Naive thymus-derived CD8-positive, alpha-beta T cell (primary cell): Measurements from ENCODE around the gene KANSL1. TPM values are rescaled to one million over a fixed set of nuclear protein-coding genes. Genes with fewer than 3 reads are reported as not detected.

Experiments used
- ATAC-seq, 2 donors: fragments of 150-1000 bp; cut with Tn5 transposase in 1 of 2; sonication (Bioruptor Pico), chemical (Tn5 transposase) in 1 of 2; 1 replicate in 1 of 2; 2 replicates in 1 of 2; pipeline ENCODE4 v1.10.0; 2021; ENCODE audit warnings: mild to moderate bottlenecking in 2 of 2, moderate library complexity in 2 of 2
- POLR2A ChIA-PET: fragments of 350-600 bp; sonication (Branson Sonifier 250); formaldehyde crosslinking; loops from one replicate; lab custom pipeline; 2021; ENCODE audit warnings: antibody characterized with exemption; lab: Charles Lee
- DNase-seq, 10 donors: peaks; one replicate each; pipeline versions ENCODE4 v3.0.0 to v3.0.0-alpha.2; 2020 to 2022
- H3K27ac Mint-ChIP-seq, 10 donors: one replicate each; pipeline ENCODE4 v1.8.0; 2020 to 2022; ENCODE audit warnings: mild to moderate bottlenecking in 10 of 10, mixed read lengths in 10 of 10, moderate library complexity in 4 of 10, inconsistent platforms in 1 of 10
- H3K27me3 Mint-ChIP-seq, 5 donors: one replicate each; pipeline ENCODE4 v1.8.0; 2021 to 2022; ENCODE audit warnings: mixed read lengths in 5 of 5
- H3K36me3 Mint-ChIP-seq, 3 donors: one replicate each; pipeline ENCODE4 v1.8.0; 2020 to 2022; ENCODE audit warnings: mixed read lengths in 3 of 3, mild to moderate bottlenecking in 2 of 3, inconsistent platforms in 1 of 3
- H3K4me1 Mint-ChIP-seq, 4 donors: one replicate each; pipeline ENCODE4 v1.8.0; 2021 to 2022; ENCODE audit warnings: mixed read lengths in 4 of 4
- H3K4me3 Mint-ChIP-seq, 10 donors: one replicate each; pipeline ENCODE4 v1.8.0; 2020 to 2022; ENCODE audit warnings: mild to moderate bottlenecking in 10 of 10, mixed read lengths in 10 of 10, moderate library complexity in 6 of 10, inconsistent platforms in 1 of 10
- H3K9me3 Mint-ChIP-seq, 9 donors: one replicate each; pipeline ENCODE4 v1.8.0; 2020 to 2022; ENCODE audit warnings: mixed read lengths in 9 of 9, mild to moderate bottlenecking in 3 of 9, inconsistent platforms in 1 of 9, moderate library complexity in 1 of 9
- polyA plus RNA-seq, 3 donors: library from polyadenylated mRNA; unstranded; fragments of 300-500 nt; fragmentation: Illumina TruSeq; gene quantifications; one replicate each; pipeline ENCODE4 v1.2.3, GENCODE V29; 2021
- total RNA-seq, 8 experiments: library from RNA in 2 of 8; stranded (reverse) in 2 of 8; gene quantifications; one replicate each; pipeline ENCODE4 v1.2.3 and lab custom pipeline; 2021 to 2026

Gene KANSL1
- total and polyA plus RNA-seq, 5 experiments from 2014 or later = 13.1 to 208 (median 16.6) TPM

GRCh38 chr17:46135126-46135812 lies 58.0 kb downstream of the KANSL1 start:
- Mint-ChIP-seq H3K4me3 (peak overlapping the region in 4 of 10 donors; percentile 18 to 50 (median 46)), H3K9me3 (no peaks in the 10 kb centered on the region), H3K36me3 (peaks cover 0 to 30% (median 5%) of the 10 kb centered on the region in 3 donors), H3K27ac (peak overlapping the region in 6 of 10 donors; percentile 5 to 76 (median 22)), H3K27me3 (no peaks in the 10 kb centered on the region), H3K4me1 (peaks cover 60 to 99% (median 95%) of the 10 kb centered on the region in 4 donors)
- POLR2A ChIA-PET = interaction anchor here (0.7 to 1.5 kb wide), 3 partner anchors 8 to 156 kb away, joined by 4 to 6 read pairs (median 5); no protein-coding TSS in a partner anchor
- ATAC-seq (no peak), DNase-seq (no peak)

- H3K36me3 Mint-ChIP-seq = peaks cover 0 to 33% (median 10%) of the 10 kb centered on the region in 3 donors
- no peaks in the 10 kb centered on the region for H3K9me3 Mint-ChIP-seq
- H3K4me1 Mint-ChIP-seq = peaks cover 42 to 94% (median 93%) of the 10 kb centered on the region in 4 donors
- peak overlapping the region in 7 of 10 donors; percentile 21 to 58 (median 32) for H3K4me3 Mint-ChIP-seq
- no peaks in the 10 kb centered on the region for H3K27me3 Mint-ChIP-seq
- POLR2A ChIA-PET = no interaction called here
- DNase-seq = no peak
- H3K27ac Mint-ChIP-seq = peak overlapping the region in 7 of 10 donors; percentile 7 to 86 (median 36)
- no peak for ATAC-seq
Measured at GRCh38 chr17:46129302-46129701, 63.9 kb downstream of the KANSL1 start.

- Mint-ChIP-seq H3K4me1 (peaks cover 42 to 96% (median 91%) of the 10 kb centered on the region in 4 donors), H3K4me3 (peak overlapping the region in 9 of 10 donors; percentile 12 to 59 (median 47)), H3K36me3 (peaks cover 0 to 32% (median 10%) of the 10 kb centered on the region in 3 donors), H3K27ac (peak overlapping the region; percentile 5 to 86 (median 38)), H3K27me3 (no peaks in the 10 kb centered on the region), H3K9me3 (no peaks in the 10 kb centered on the region)
- DNase-seq (no peak), ATAC-seq (no peak)
- POLR2A ChIA-PET = interaction anchor here (0.6 kb wide), 1 partner anchor 8 kb away, joined by 3 read pairs; no protein-coding TSS in a partner anchor
Measured at GRCh38 chr17:46128453-46128852, 64.8 kb downstream of the KANSL1 start.

GRCh38 chr17:46127524-46127923 lies 65.7 kb downstream of the KANSL1 start:
- no peaks in the 10 kb centered on the region for H3K9me3 Mint-ChIP-seq
- H3K36me3 Mint-ChIP-seq = peaks cover 0 to 25% (median 7%) of the 10 kb centered on the region in 3 donors
- POLR2A ChIA-PET = no interaction called here
- no peak for DNase-seq
- peaks cover 39 to 95% (median 89%) of the 10 kb centered on the region in 4 donors for H3K4me1 Mint-ChIP-seq
- ATAC-seq = no peak
- no peaks in the 10 kb centered on the region for H3K27me3 Mint-ChIP-seq
- H3K27ac Mint-ChIP-seq = peak overlapping the region in 5 of 10 donors; percentile 15 to 72 (median 63)
- peak overlapping the region in 1 of 10 donors; percentile 51 for H3K4me3 Mint-ChIP-seq

GRCh38 chr17:46126840-46127239 lies 66.4 kb downstream of the KANSL1 start:
- ATAC-seq (no peak), DNase-seq (no peak)
- Mint-ChIP-seq H3K36me3 (peaks cover 0 to 23% (median 4%) of the 10 kb centered on the region in 3 donors), H3K4me1 (peaks cover 38 to 95% (median 89%) of the 10 kb centered on the region in 4 donors), H3K4me3 (peak overlapping the region in 3 of 10 donors; percentile 8 to 10 (median 10)), H3K27me3 (no peaks in the 10 kb centered on the region), H3K9me3 (no peaks in the 10 kb centered on the region), H3K27ac (peak overlapping the region in 4 of 10 donors; percentile 34 to 64 (median 40))
- POLR2A ChIA-PET = interaction anchor here (0.6 kb wide), 1 partner anchor 9 kb away, joined by 5 read pairs; no protein-coding TSS in a partner anchor

GRCh38 chr17:46125831-46126230 lies 67.4 kb downstream of the KANSL1 start:
- Mint-ChIP-seq H3K27me3 (no peaks in the 10 kb centered on the region), H3K36me3 (peaks cover 0 to 26% (median 4%) of the 10 kb centered on the region in 3 donors), H3K9me3 (no peaks in the 10 kb centered on the region), H3K27ac (peak overlapping the region in 3 of 10 donors; percentile 35 to 49 (median 46)), H3K4me1 (peaks cover 47 to 95% (median 89%) of the 10 kb centered on the region in 4 donors), H3K4me3 (peak overlapping the region in 4 of 10 donors; percentile 14 to 39 (median 18))
- ATAC-seq (no peak), DNase-seq (no peak)
- POLR2A ChIA-PET = no interaction called here

- peak overlapping the region in 6 of 10 donors; percentile 8 to 41 (median 28) for H3K4me3 Mint-ChIP-seq
- POLR2A ChIA-PET = no interaction called here
- no peak for ATAC-seq
- no peaks in the 10 kb centered on the region for H3K27me3 Mint-ChIP-seq
- H3K36me3 Mint-ChIP-seq = peaks cover 0 to 29% (median 4%) of the 10 kb centered on the region in 3 donors
- peak overlapping the region in 7 of 10 donors; percentile 0 to 68 (median 30) for H3K27ac Mint-ChIP-seq
- H3K9me3 Mint-ChIP-seq = no peaks in the 10 kb centered on the region
- H3K4me1 Mint-ChIP-seq = peaks cover 46 to 94% (median 88%) of the 10 kb centered on the region in 4 donors
- DNase-seq = no peak
Measured at GRCh38 chr17:46124695-46125592, 68.3 kb downstream of the KANSL1 start.

- no peak for DNase-seq
- no peak for ATAC-seq
- H3K4me1 Mint-ChIP-seq = peaks cover 47 to 92% (median 89%) of the 10 kb centered on the region in 4 donors
- POLR2A ChIA-PET = no interaction called here
- no peaks in the 10 kb centered on the region for H3K9me3 Mint-ChIP-seq
- peaks cover 0 to 34% (median 0%) of the 10 kb centered on the region in 3 donors for H3K36me3 Mint-ChIP-seq
- no peaks in the 10 kb centered on the region for H3K27me3 Mint-ChIP-seq
- peak overlapping the region in 5 of 10 donors; percentile 14 to 49 (median 36) for H3K27ac Mint-ChIP-seq
- H3K4me3 Mint-ChIP-seq = peak overlapping the region in 3 of 10 donors; percentile 0 to 31 (median 8)
Measured at GRCh38 chr17:46123607-46124006, 69.6 kb downstream of the KANSL1 start.

GRCh38 chr17:46122486-46122871 lies 70.8 kb downstream of the KANSL1 start:
- Mint-ChIP-seq H3K27ac (peak overlapping the region; percentile 20 to 89 (median 67)), H3K4me3 (peak overlapping the region in 9 of 10 donors; percentile 3 to 67 (median 56)), H3K9me3 (no peaks in the 10 kb centered on the region), H3K27me3 (no peaks in the 10 kb centered on the region), H3K36me3 (peaks cover 0 to 27% (median 0%) of the 10 kb centered on the region in 3 donors), H3K4me1 (peaks cover 42 to 91% (median 86%) of the 10 kb centered on the region in 4 donors)
- ATAC-seq (peak in 1 of 2 donors; percentile 43), DNase-seq (peak in 1 of 10 donors; percentile 22)
- POLR2A ChIA-PET = interaction anchor here (0.5 kb wide), 1 partner anchor 65 kb away, joined by 3 read pairs; no protein-coding TSS in a partner anchor

GRCh38 chr17:46121841-46122485 lies 71.3 kb downstream of the KANSL1 start:
- Mint-ChIP-seq H3K4me1 (peaks cover 47 to 90% (median 86%) of the 10 kb centered on the region in 4 donors), H3K27ac (peak overlapping the region in 8 of 10 donors; percentile 20 to 89 (median 67)), H3K36me3 (peaks cover 0 to 23% (median 0%) of the 10 kb centered on the region in 3 donors), H3K4me3 (peak overlapping the region; percentile 3 to 67 (median 47)), H3K9me3 (no peaks in the 10 kb centered on the region), H3K27me3 (no peaks in the 10 kb centered on the region)
- ATAC-seq (peak; percentile 30 to 58), DNase-seq (no peak)
- POLR2A ChIA-PET = no interaction called here

- H3K9me3 Mint-ChIP-seq = no peaks in the 10 kb centered on the region
- H3K4me1 Mint-ChIP-seq = peaks cover 44 to 90% (median 85%) of the 10 kb centered on the region in 4 donors
- ATAC-seq (no peak), DNase-seq (no peak)
- peak overlapping the region in 8 of 10 donors; percentile 3 to 63 (median 54) for H3K4me3 Mint-ChIP-seq
- no peaks in the 10 kb centered on the region for H3K27me3 Mint-ChIP-seq
- peaks cover 0 to 19% (median 0%) of the 10 kb centered on the region in 3 donors for H3K36me3 Mint-ChIP-seq
- H3K27ac Mint-ChIP-seq = peak overlapping the region; percentile 32 to 89 (median 64)
- POLR2A ChIA-PET = no interaction called here
Measured at GRCh38 chr17:46121165-46121764, 72.0 kb downstream of the KANSL1 start.
